Stimulated activated CD8-positive, alpha-beta memory T cell treated with anti-CD3 and anti-CD28 coated beads, Interleukin-2, amount 100 ng/mL, for 1 hour (primary cell): ENCODE measurements around the gene SPDYC.
"Not testable (repeated sequence)": the region's sequence is repeated elsewhere in the genome, so short reads cannot be mapped to it uniquely, and the experiment has no call there.

ENCODE experiments used
- DNase-seq, 2 donors: peaks; one replicate each; pipeline ENCODE4 v3.0.0-alpha.2; 2020; ENCODE audit warnings: low read depth in 2 of 2

SPDYC gene

GRCh38 chr11:65134240-65134951, 35.6 kb upstream of the SPDYC start, which contains the start of gene SYVN1:
Gene SYVN1 (minus strand): TSS chr11:65134519. CDS start chr11:65133601, 918 bp downstream.
- DNase-seq, result peak; percentile 80 to 84

DNA sequence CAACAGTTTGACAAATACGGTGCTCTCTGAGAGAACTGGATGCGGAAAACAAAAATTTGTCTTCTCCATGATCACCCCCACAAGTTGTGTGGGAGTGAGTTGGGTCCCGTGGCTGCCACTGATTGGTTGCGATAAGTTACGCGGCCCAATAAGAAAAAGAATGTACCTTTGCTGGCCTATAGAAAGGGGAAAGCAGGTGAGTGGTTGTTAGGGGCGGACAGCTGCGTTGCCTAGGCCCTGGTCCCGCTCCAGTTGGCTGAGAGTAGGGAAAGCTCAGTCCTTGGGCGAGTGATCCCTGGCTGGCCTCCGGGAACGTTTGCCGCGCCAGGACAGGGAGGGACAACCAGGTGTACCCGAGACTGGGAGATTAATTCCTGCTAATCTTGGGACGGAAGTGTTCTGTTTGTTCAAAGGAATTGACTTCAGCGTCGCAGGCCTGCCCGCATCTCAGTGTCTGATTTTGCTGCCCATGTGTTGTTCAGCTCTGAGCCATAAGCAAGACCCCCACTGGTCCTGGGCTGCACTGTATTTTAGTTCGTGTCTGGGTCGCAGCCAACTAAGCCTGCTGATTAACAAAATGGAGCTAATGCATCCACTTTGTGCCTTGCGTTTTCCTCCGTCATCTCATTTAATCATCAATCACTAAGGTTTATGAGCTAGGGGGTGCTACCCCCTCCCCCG, 34.9 kb upstream of the SPDYC start:
- peak; percentile 62 to 73 for DNase-seq

DNA sequence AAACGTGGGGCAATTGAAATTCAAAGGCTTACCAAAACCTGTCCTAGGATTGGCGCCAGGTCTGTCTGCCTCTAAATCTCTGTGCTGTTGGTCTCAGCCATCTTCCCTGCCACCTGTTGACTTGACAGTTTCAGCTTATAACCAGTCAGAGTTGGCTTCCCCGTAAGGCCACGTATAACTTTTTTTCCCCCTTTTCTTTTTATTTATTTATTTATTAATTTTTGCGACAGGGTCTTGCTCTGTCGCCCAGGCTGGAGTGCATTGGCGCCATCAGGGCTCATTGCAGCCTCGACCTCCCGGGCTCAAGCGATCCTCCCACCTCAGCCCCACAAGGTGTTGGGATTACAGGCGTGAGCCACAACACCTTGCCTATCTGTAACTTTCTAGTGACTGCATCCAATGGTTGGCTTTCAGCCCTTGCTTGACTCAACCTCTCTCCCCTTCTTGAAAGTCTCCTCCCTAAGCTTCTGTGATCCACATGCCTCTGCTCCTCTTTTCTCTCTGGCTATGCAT, 34.3 kb upstream of the SPDYC start:
- DNase-seq, result no peak

DNA sequence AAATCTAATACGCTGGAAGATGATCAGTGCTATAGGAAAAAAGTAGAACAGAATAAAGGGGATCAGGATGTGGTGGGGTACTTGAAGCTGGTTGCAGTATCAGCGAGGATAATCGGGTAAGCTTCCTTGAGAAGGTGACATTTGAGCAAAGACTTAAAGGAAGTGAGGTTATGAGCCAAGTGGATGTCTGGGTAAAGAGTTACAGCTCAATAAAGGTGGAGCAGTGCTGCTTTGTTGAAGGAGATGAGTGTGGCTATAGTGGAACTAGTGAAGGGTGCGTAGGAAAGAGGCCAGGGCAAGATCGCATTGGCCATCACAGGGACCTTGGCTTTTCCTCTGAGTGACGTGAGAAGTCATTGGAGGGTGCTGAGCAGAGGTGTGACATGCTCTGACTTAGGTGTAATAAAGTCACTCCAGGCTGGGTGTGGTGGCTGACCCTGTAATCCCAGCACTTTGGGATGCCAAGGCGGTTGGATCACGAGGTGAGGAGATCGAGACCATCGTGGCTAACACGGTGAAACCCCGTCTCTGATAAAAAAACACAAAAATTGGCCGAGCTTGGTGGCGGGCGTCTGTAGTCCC, 33.4 kb upstream of the SPDYC start:
- no peak for DNase-seq

DNA sequence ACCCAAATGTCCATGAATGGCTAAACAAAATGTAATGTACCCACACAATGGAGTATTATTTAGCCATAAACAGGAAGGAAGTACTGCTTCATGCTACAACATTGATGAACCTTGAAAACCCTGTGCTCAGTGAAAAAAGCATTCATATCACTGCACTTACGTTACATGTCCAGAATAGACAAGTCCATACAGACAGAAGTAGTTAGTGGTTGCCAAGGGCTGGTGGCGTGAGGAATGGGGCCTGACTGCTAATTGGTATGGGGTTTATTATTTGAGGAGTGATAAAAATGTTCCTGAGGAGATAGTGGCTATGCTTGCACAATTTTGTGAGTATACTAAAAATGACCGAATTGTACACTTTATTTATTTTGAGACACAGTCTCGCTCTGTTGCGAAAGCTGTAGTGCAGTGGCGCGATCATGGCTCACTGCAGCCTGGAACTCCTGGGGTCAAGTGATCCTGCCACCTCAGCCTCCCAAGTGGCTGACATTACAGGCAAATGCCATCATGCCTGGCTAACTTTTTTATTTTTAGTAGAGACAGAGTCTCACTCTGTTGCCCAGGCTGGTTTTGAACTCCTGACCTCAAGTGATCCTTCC, 28.0 kb upstream of the SPDYC start:
- DNase-seq, result no peak

- no peak for DNase-seq
Observed at GRCh38 chr11:65147352-65148075, 22.5 kb upstream of the SPDYC start.

- DNase-seq, result no peak
Observed at GRCh38 chr11:65148657-65149056, 21.4 kb upstream of the SPDYC start.

GRCh38 chr11:65150131-65150508, 19.9 kb upstream of the SPDYC start:
- DNase-seq, result not testable (repeated sequence)

GRCh38 chr11:65150509-65151299, 19.3 kb upstream of the SPDYC start:
- no peak for DNase-seq

- DNase-seq, result no peak
Observed at GRCh38 chr11:65151331-65151899, 18.6 kb upstream of the SPDYC start.

- no peak for DNase-seq
Observed at GRCh38 chr11:65152122-65152521, 17.9 kb upstream of the SPDYC start.

GRCh38 chr11:65156256-65156655, 13.8 kb upstream of the SPDYC start:
- no peak for DNase-seq

- DNase-seq, result no peak
Observed at GRCh38 chr11:65156926-65157325, 13.1 kb upstream of the SPDYC start.

DNA sequence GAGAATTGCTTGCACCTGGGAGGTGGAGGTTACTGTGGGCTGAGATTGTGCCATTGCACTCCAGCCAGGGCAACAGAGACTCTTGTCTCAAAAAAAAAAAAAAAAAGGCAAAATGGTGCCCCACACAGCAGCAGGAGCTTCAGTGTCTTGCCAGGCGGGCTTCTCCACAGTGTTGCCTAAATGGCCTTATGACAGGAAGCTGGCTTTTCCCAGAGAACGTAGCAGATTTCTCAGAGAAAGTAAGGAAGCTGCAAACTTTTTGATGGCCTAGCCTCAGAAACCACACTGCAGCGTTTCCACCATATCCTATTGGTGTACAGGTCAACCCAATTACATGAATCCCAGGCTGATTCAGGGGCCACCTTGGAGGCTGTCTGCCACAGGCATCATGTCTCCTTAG, 12.7 kb upstream of the SPDYC start:
- no peak for DNase-seq

- no peak for DNase-seq
Observed at GRCh38 chr11:65159012-65159411, 11.0 kb upstream of the SPDYC start.

DNA sequence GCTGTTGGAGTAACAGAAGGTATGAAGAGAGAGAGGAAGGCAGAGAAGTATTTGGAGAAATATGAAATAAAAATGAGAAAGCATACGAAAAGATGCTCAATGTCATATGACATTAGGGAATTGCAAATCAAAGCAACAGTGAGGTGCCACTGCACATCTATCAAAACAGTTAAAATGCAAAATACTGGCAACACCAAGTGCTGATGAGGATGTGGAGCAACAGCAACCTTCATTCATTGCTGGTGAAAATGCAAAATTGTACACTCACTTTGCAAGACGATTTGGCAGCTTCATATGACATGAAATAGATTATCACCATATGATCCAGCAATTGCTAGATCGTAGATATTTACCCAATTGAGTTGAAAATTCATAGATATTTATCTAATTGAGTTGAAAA, 9.4 kb upstream of the SPDYC start:
- DNase-seq, result no peak

GRCh38 chr11:65163684-65164083, 6.3 kb upstream of the SPDYC start:
- no peak for DNase-seq

DNA sequence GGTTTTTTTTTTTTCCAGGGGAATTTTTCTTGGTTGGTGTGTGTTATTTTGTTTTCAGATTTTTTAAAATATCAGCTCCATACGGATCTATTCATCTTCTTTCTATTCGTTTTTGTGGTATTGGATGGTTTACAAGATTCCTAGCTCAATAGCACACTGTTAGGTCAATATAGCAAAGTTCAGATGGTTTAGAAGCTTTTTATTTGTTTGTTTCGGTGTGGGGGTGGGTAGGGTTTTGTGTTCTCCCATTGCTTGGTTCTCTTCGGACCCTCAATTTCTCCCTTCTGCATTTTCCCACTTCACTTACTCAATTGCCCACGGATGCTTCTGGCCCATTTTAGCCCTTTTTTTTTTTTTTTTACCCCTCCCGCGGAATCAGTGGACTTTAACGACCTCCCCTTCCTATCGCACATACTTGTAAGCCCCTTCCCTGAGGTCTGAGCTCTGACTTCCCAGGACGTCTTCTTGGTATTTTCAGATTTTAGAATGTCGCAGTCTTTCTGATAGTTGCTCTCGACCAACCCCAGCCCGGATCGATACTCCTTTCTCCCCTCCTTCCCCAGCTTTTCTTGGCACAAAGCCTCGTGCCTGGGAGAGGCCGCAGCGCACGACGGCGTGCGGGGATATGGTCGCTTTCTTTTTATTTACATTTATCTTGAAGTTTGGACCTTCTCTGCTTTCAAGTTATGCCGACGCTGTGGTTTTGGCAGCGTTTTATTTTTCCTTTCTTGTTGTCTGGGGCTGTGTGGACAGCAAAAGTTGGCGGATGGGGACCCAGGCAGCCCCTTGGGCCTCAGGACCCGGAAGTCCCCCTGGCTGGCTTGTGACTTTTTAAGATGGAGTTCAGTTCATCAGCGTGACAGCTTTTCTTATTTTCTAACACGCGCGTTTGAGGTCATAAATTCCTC, 4.4 kb upstream of the SPDYC start:
- DNase-seq, result no peak

DNA sequence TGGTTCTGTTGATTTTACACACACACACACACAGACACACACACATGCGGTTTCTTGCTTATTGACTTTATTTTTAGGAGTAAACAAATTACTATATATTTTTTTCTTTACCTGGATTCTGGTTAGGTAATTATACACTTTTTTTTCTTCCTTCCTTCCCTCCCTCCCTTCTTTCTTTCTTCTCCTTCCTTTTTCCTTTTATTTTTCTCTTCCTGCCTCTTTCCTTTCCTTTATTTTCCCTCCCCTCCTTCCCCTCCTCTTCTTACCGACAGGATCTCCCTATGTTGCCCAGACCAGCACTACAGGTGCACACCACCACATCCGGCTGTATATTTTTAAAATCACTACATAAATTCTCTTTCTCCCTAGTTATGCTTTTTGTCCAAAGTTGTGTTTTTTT, 3.1 kb upstream of the SPDYC start:
- DNase-seq, result no peak

GRCh38 chr11:65167656-65168055, 2.4 kb upstream of the SPDYC start:
- DNase-seq, result no peak
